ENCODE results near the gene AOPEP. TPM values are rescaled to one million over a fixed set of nuclear protein-coding genes. Genes with fewer than 3 reads are reported as not detected.

Gene AOPEP
- total RNA-seq, 4 donors from 2014 or later = 305 to 458 (median 419) TPM

DNA sequence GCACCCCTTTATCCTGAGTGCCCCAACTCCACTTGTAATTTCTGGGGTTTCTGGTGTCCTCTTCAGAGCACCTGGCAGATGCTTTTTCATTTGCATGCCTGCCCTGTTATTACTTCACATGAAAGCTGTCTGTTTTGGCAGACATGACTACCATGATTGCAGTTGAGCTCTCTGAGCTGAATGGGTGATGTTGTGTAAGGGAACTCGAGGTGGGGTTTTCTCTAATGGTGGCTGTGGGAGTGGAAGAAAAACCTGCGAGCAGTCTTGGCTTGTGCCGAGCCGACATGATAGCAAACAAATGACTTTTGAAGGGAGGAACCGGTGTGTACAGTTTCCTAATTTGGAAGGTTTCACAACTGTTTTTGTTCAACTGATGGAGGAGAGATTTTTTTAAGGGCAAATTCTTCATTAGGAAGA is 196.2 kb downstream of the AOPEP start:
- Histone ChIP-seq H3K4me3 (peak overlapping the region in 1 of 4 donors; percentile 15), H3K27ac (replicated peaks in 1 of 4) (peak overlapping the region; percentile 83 to 90 (median 86)), H3K9me3 (no peaks in the 10 kb centered on the region), H3K4me1 (peaks cover 47 to 54% (median 52%) of the 10 kb centered on the region in 4 donors), H3K27me3 (no peaks in the 10 kb centered on the region), H3K36me3 (no peaks in the 10 kb centered on the region)
- intact Hi-C loops (cut with DNase I) = no loop called here
- no peak for DNase-seq (ENCODE audit: extremely low spot score)
- WGBS = 44% methylated on average over 5 of the region's 5 CpGs
- TF ChIP-seq CTCF (IDR thresholded peaks at IDR 0.05) = no peak
- no peak for TF ChIP-seq POLR2A (IDR thresholded peaks at IDR 0.05; ENCODE audit: low read depth)
- no peak for TF ChIP-seq POLR2AphosphoS5 (IDR thresholded peaks at IDR 0.05)
- no peak for TF ChIP-seq EP300 (IDR thresholded peaks at IDR 0.05)

- H3K4me3 ChIP-seq = peak overlapping the region in 1 of 4 donors; percentile 2
- peak overlapping the region; percentile 83 to 90 (median 86) for H3K27ac ChIP-seq (replicated peaks in 1 of 4)
- no peak for TF ChIP-seq POLR2AphosphoS5 (IDR thresholded peaks at IDR 0.05)
- no peak for TF ChIP-seq POLR2A (IDR thresholded peaks at IDR 0.05; ENCODE audit: low read depth)
- TF ChIP-seq CTCF (IDR thresholded peaks at IDR 0.05) = no peak
- no peaks in the 10 kb centered on the region for H3K9me3 ChIP-seq
- no peaks in the 10 kb centered on the region for H3K27me3 ChIP-seq
- H3K36me3 ChIP-seq = no peaks in the 10 kb centered on the region
- peaks cover 49 to 59% (median 52%) of the 10 kb centered on the region in 4 donors for H3K4me1 ChIP-seq
- DNase-seq (ENCODE audit: extremely low spot score) = no peak
- 70% methylated on average over 11 of the region's 11 CpGs for WGBS
- intact Hi-C loops (cut with DNase I) = no loop called here
Observed at GRCh38 chr9:94923326-94924089, 197.0 kb downstream of the AOPEP start.

GRCh38 chr9:94925751-94926430 is 199.4 kb downstream of the AOPEP start:
- DNase-seq (ENCODE audit: extremely low spot score) = no peak
- intact Hi-C loops (cut with DNase I) = no loop called here
- peaks cover 34 to 44% (median 41%) of the 10 kb centered on the region in 4 donors for H3K4me1 ChIP-seq
- H3K27me3 ChIP-seq = no peaks in the 10 kb centered on the region
- no peak overlapping the region for H3K4me3 ChIP-seq
- TF ChIP-seq CTCF (IDR thresholded peaks at IDR 0.05) = no peak
- TF ChIP-seq POLR2A (IDR thresholded peaks at IDR 0.05; ENCODE audit: low read depth) = no peak
- TF ChIP-seq POLR2AphosphoS5 (IDR thresholded peaks at IDR 0.05) = no peak
- no peak for TF ChIP-seq EP300 (IDR thresholded peaks at IDR 0.05)
- H3K9me3 ChIP-seq = no peaks in the 10 kb centered on the region
- H3K27ac ChIP-seq (replicated peaks in 1 of 4) = no peak overlapping the region
- WGBS = 98% methylated on average over 10 of the region's 10 CpGs
- no peaks in the 10 kb centered on the region for H3K36me3 ChIP-seq

- Histone ChIP-seq H3K4me1 (peaks cover 29 to 39% (median 36%) of the 10 kb centered on the region in 4 donors), H3K9me3 (no peaks in the 10 kb centered on the region), H3K27ac (replicated peaks in 1 of 4) (no peak overlapping the region), H3K27me3 (no peaks in the 10 kb centered on the region), H3K36me3 (no peaks in the 10 kb centered on the region), H3K4me3 (no peak overlapping the region)
- intact Hi-C loops (cut with DNase I) = no loop called here
- TF ChIP-seq POLR2AphosphoS5 (IDR thresholded peaks at IDR 0.05) (no peak), POLR2A (IDR thresholded peaks at IDR 0.05; ENCODE audit: low read depth) (no peak), EP300 (IDR thresholded peaks at IDR 0.05) (no peak), CTCF (IDR thresholded peaks at IDR 0.05) (no peak)
- DNase-seq (ENCODE audit: extremely low spot score) = no peak
- WGBS = 97% methylated on average over 6 of the region's 7 CpGs
Observed at GRCh38 chr9:94926431-94926800, 199.9 kb downstream of the AOPEP start.

Measured in esophagus muscularis mucosa (tissue), 4 donors.